K562 (cell line): ENCODE data around the gene ZMYND8. TPM values are rescaled to one million over a fixed set of nuclear protein-coding genes. Genes with fewer than 3 reads are reported as not detected.
A peak's percentile ranks its signal among the peaks of the same experiment; 100 is the strongest.

Experiments
- ATAC-seq: fragments of 200-7000 bp; cut with Tn5 transposase; 3 replicates; pipeline ENCODE4 v1.9.1; 2020; ENCODE audit warnings: moderate library complexity
- BruUV-seq: library from RNA; stranded (reverse); fragments of 400-500 nt; replicated peaks from 2 replicates; lab custom pipeline; 2021; lab: Mats Ljungman, UMichigan
- CTCF ChIA-PET: fragments of 300-600 bp; formaldehyde crosslinking; extraction: SDS; loops from one replicate; lab custom pipeline; 2021; ENCODE audit warnings: low intra/inter-chr PET ratio; lab: Yijun Ruan, JAX
- POLR2A ChIA-PET: fragments of 300-600, 350-650 bp; sonication (Branson Sonifier 250); formaldehyde crosslinking; extraction: SDS; loops from one replicate; lab custom pipeline; 2021; ENCODE audit warnings: antibody characterized with exemption, inconsistent platforms; lab: Yijun Ruan, JAX
- DNase-seq, 4 experiments: peaks; one replicate each; pipeline versions ENCODE4 v3.0.0 to v3.0.0-alpha.2; 2011 to 2018; ENCODE audit warnings: low spot score in 3 of 4, mixed read lengths in 3 of 4; ENCODE audit errors: extremely low read depth in 1 of 4
- FAIRE-seq: peaks from 2 replicates; lab custom pipeline; 2011; peaks lifted over from hg19 to GRCh38; lab: Jason Lieb, UNC
- H2AFZ ChIP-seq: 2 replicates; pipeline ENCODE4 v1.6.0; 2011; ENCODE audit warnings: low read depth, low read length, control low read depth, inconsistent platforms
- H3K27ac ChIP-seq: fragments of 200-600 bp; 3 replicates; pipeline ENCODE4 v1.8.0; 2011; ENCODE audit warnings: low read depth, mild to moderate bottlenecking, control low read depth, inconsistent platforms, low read length, moderate library complexity, mixed read lengths; ENCODE audit errors: extremely low read depth
- H3K27me3 ChIP-seq, 2 experiments: fragments of 300-600 bp in 1 of 2; 2 replicates in 1 of 2; 3 replicates in 1 of 2; pipeline versions ENCODE4 v1.6.0 to v1.8.0; 2011; ENCODE audit warnings: inconsistent platforms in 2 of 2, low read length in 2 of 2, mild to moderate bottlenecking in 1 of 2, mixed read lengths in 1 of 2, moderate library complexity in 1 of 2; ENCODE audit not compliant: control insufficient read depth in 2 of 2, insufficient read depth in 2 of 2
- H3K36me3 ChIP-seq: fragments of 300-600 bp; 3 replicates; pipeline ENCODE4 v1.8.0; 2011; ENCODE audit warnings: mild to moderate bottlenecking, low read length, inconsistent platforms; ENCODE audit not compliant: control insufficient read depth, insufficient read depth
- H3K4me1 ChIP-seq, 2 experiments: fragments of 200-600 bp in 1 of 2; replicated peaks in 1 of 2; 2 replicates in 1 of 2; 3 replicates in 1 of 2; pipeline versions ENCODE4 v1.5.1 to v1.8.0; 2011; ENCODE audit warnings: inconsistent platforms in 2 of 2, low read length in 2 of 2, mild to moderate bottlenecking in 1 of 2, mixed read lengths in 1 of 2, moderate library complexity in 1 of 2; ENCODE audit not compliant: control insufficient read depth in 2 of 2, insufficient read depth in 2 of 2
- H3K4me2 ChIP-seq: 2 replicates; pipeline ENCODE4 v1.6.1; 2011; ENCODE audit warnings: low read length, control low read depth, inconsistent platforms, mixed read lengths; ENCODE audit not compliant: insufficient read depth
- H3K4me3 ChIP-seq: fragments of 200-600 bp; sonication (generic), shearing (Covaris generic); 2 replicates; pipeline ENCODE4 v1.5.1; 2016; ENCODE audit warnings: control low read depth, inconsistent platforms
- H3K79me2 ChIP-seq: fragments of 200-600 bp; 3 replicates; pipeline ENCODE4 v1.8.0; 2011; ENCODE audit warnings: low read length, inconsistent platforms; ENCODE audit not compliant: control insufficient read depth, insufficient read depth
- H3K9ac ChIP-seq, 2 experiments: 2 replicates each; pipeline versions ENCODE4 v1.6.0 to v1.6.1; 2011; ENCODE audit warnings: low read depth in 2 of 2, low read length in 2 of 2, control low read depth in 1 of 2, inconsistent platforms in 1 of 2, mild to moderate bottlenecking in 1 of 2, mixed read lengths in 1 of 2; ENCODE audit not compliant: insufficient read depth in 1 of 2
- H3K9me1 ChIP-seq: one replicate; pipeline ENCODE4 v1.6.0; 2011; ENCODE audit warnings: inconsistent platforms, mild to moderate bottlenecking, low read length, moderate library complexity; ENCODE audit not compliant: control insufficient read depth, insufficient read depth
- H3K9me3 ChIP-seq: replicated peaks from 2 replicates; pipeline ENCODE4 v1.5.1; 2011; ENCODE audit warnings: low read depth, low read length, inconsistent platforms; ENCODE audit not compliant: control insufficient read depth, insufficient read depth
- H4K20me1 ChIP-seq: replicated peaks from 2 replicates; pipeline ENCODE4 v1.6.1; 2011; ENCODE audit warnings: low read length, inconsistent platforms, mixed read lengths; ENCODE audit not compliant: control insufficient read depth, insufficient read depth
- CEBPB ChIP-seq: fragments of 450-650 bp; IDR thresholded peaks from 2 replicates; pipeline ENCODE4 v1.6.1; 2016; ENCODE audit warnings: missing genetic modification characterization, missing compliant biosample characterization
- POLR2A ChIP-seq: fragments of 450-650 bp; conservative IDR thresholded peaks from 2 replicates; pipeline ENCODE4 v1.6.1; 2016
- POLR2G ChIP-seq: fragments of 200-400 bp; formaldehyde crosslinking; IDR thresholded peaks from 2 replicates; pipeline ENCODE4 v1.6.1; 2017; ENCODE audit warnings: low read depth, mild to moderate bottlenecking, antibody characterized with exemption, low read length, moderate library complexity
- RBFOX2 ChIP-seq: fragments of 200-400 bp; formaldehyde crosslinking; IDR thresholded peaks from 2 replicates; pipeline ENCODE4 v1.6.1; 2017; ENCODE audit warnings: low read depth, mild to moderate bottlenecking, low read length, moderate library complexity
- SUPT5H ChIP-seq: fragments of 450-650 bp; IDR thresholded peaks from 2 replicates; pipeline ENCODE4 v1.6.1; 2016
- TOE1 ChIP-seq, 2 experiments: fragments of 450-650 bp in 1 of 2; sonication (generic) in 1 of 2; formaldehyde crosslinking in 1 of 2; IDR thresholded peaks; 2 replicates each; pipeline versions ENCODE4 v1.7.1 to v1.8.0; 2016 to 2022; ENCODE audit warnings: borderline replicate concordance in 2 of 2, mild to moderate bottlenecking in 2 of 2, antibody characterized with exemption in 1 of 2, inconsistent platforms in 1 of 2, low read depth in 1 of 2, missing genetic modification reagents in 1 of 2, moderate library complexity in 1 of 2
- WHSC1 ChIP-seq: IDR thresholded peaks from one replicate; pipeline ENCODE4 v1.6.1; 2012; ENCODE audit warnings: low read length, control low read depth, inconsistent platforms
- ZNF444 ChIP-seq: fragments of 250-450 bp; sonication (Bioruptor Pico); IDR thresholded peaks from 2 replicates; pipeline ENCODE4 v1.4.0; 2020; ENCODE audit warnings: mild to moderate bottlenecking, moderate library complexity
- WGBS: fragments of 100-300 bp; shearing (Covaris generic); methylation state at CpG from one replicate; pipeline ENCODE4 v1.1.6; 2016; ENCODE audit warnings: low coverage, mixed read lengths; ENCODE audit not compliant: insufficient coverage; ENCODE audit errors: missing lambda C conversion rate; 5-methylcytosine and 5-hydroxymethylcytosine counted together
- in situ Hi-C: fragments of 300-500 bp; cut with MboI; formaldehyde crosslinking; loops from 4 replicates; pipeline ENCODE4 v1.15.0; 2018; ENCODE audit warnings: inconsistent platforms, mixed read lengths
- intact Hi-C: fragments of 100-400 bp; cut with micrococcal nuclease; formaldehyde crosslinking; loops from 2 replicates; pipeline ENCODE4 v1.14.2; 2022
- polyA plus RNA-seq, 8 experiments: library from polyadenylated mRNA; depleted of rRNA in 4 of 8; stranded (reverse) in 5 of 8; unstranded in 3 of 8; fragments of >200 nt; fragmentation: Nextera tagmentation in 2 of 8; fragmentation: Illumina TruSeq in 1 of 8; extraction: Ambion mirVana in 2 of 8; extraction: Trizol in 1 of 8; gene quantifications; 2 replicates each; pipeline versions ENCODE4 v1.2.1 to v1.2.3, GENCODE V29; 2011 to 2014; ENCODE audit warnings: inconsistent platforms in 1 of 8, missing spikeins in 1 of 8
- total RNA-seq, 7 experiments: library from RNA; depleted of rRNA in 6 of 7; stranded (reverse); fragments of >200 nt in 6 of 7; fragmentation: Illumina TruSeq in 2 of 7; extraction: Trizol in 2 of 7; gene quantifications; 2 replicates each; pipeline versions ENCODE4 v1.2.1 to v1.2.3, GENCODE V29; 2011 to 2021; ENCODE audit warnings: low replicate concordance in 1 of 7
- TF ChIP-seq, protein P1 (sequence below), 3 experiments: fragments of 200-800 bp in 1 of 3; fragments of 250-450 bp in 1 of 3; fragments of 450-650 bp in 1 of 3; sonication (Bioruptor Pico) in 1 of 3; sonication (Bioruptor generic) in 1 of 3; formaldehyde crosslinking in 1 of 3; IDR thresholded peaks; 2 replicates each; pipeline versions ENCODE4 v1.6.1 to v1.8.0; 2016 to 2022; ENCODE audit warnings: mild to moderate bottlenecking in 2 of 3, missing genetic modification characterization in 2 of 3, missing compliant biosample characterization in 1 of 3, moderate library complexity in 1 of 3

The ZMYND8 gene
- total and polyA plus RNA-seq, 9 of the 15 experiments (the other 6 are each of a cell fraction or from before 2014, with no cell fraction given), result 31.8 to 148 (median 71.9) TPM

DNA sequence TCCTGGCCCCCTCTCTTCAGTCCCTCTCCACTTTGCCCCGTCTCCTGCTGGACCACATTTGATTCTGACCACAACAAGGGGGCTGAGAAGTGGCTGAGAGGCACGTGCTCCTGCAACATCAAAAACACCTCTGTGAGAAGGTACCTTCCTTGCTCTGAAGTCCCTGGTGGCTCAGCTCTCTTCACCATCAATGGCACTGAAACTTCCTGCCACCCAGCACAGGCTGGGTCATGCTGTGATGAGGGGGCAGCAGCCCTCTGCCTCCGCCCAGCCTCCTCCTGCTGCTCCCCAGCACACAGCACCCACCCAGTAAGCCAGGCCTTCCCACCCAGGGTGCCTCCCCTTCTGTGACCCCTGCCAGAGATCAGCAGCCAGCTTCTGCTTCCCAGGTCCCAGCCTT is 10.3 kb downstream of the ZMYND8 start:
- DNase-seq (no peak), FAIRE-seq (no peak), ATAC-seq (no peak)
- Histone ChIP-seq H3K9ac (peak overlapping the region in 1 of 2 experiments; percentile 81; a peak in 2 of 4 replicates), H3K4me2 (peak overlapping the region; percentile 18; the same call in 1 of the 2 replicates), H3K79me2 (peaks cover 99% of the 10 kb centered on the region), H3K27me3 (no peaks in the 10 kb centered on the region), H3K4me1 (peaks cover 22 to 50% of the 10 kb centered on the region in 2 experiments), H3K4me3 (no peak overlapping the region), H4K20me1 (peaks cover 5% of the 10 kb centered on the region), H3K9me1 (no peaks in the 10 kb centered on the region), H2AFZ (no peak overlapping the region), H3K27ac (peak overlapping the region; percentile 19; the same call in 1 of the 3 replicates), H3K36me3 (peaks cover 91% of the 10 kb centered on the region), H3K9me3 (no peaks in the 10 kb centered on the region)
- ChIA-PET CTCF (no interaction called here), POLR2A (interaction anchor here (1.3 to 4.8 kb wide), 7 partner anchors 8 to 14 kb away, joined by 3 to 21 read pairs (median 8); partner anchors contain the start of gene ZMYND8)
- no TSS peak for BruUV-seq
- WGBS, result 79% methylated on average over 3 of the region's 3 CpGs
- intact Hi-C loops, result no loop called here
- in situ Hi-C loops, result no loop called here
- TF ChIP-seq CEBPB (tag) (no peak), POLR2A (peak; percentile 50), TOE1 (IDR thresholded peaks at IDR 0.05; ENCODE audit: borderline replicate concordance) (no peak), TOE1 (CRISPR knock-in tag; IDR thresholded peaks at IDR 0.05; ENCODE audit: borderline replicate concordance, low read depth) (no peak), RBFOX2 (peak; percentile 74), ZNF444 (CRISPR knock-in tag) (no peak), WHSC1 (peak; percentile 20), POLR2G (peak; percentile 70), SUPT5H (peak; percentile 50; the same call in 1 of the 2 replicates)
- TF ChIP-seq, protein P1, sequence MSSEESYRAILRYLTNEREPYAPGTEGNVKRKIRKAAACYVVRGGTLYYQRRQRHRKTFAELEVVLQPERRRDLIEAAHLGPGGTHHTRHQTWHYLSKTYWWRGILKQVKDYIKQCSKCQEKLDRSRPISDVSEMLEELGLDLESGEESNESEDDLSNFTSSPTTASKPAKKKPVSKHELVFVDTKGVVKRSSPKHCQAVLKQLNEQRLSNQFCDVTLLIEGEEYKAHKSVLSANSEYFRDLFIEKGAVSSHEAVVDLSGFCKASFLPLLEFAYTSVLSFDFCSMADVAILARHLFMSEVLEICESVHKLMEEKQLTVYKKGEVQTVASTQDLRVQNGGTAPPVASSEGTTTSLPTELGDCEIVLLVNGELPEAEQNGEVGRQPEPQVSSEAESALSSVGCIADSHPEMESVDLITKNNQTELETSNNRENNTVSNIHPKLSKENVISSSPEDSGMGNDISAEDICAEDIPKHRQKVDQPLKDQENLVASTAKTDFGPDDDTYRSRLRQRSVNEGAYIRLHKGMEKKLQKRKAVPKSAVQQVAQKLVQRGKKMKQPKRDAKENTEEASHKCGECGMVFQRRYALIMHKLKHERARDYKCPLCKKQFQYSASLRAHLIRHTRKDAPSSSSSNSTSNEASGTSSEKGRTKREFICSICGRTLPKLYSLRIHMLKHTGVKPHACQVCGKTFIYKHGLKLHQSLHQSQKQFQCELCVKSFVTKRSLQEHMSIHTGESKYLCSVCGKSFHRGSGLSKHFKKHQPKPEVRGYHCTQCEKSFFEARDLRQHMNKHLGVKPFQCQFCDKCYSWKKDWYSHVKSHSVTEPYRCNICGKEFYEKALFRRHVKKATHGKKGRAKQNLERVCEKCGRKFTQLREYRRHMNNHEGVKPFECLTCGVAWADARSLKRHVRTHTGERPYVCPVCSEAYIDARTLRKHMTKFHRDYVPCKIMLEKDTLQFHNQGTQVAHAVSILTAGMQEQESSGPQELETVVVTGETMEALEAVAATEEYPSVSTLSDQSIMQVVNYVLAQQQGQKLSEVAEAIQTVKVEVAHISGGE (CRISPR knock-in tag; IDR thresholded peaks at IDR 0.05), result peak in 1 of 3 experiments; percentile 43; a peak in 1 of 6 replicates
